ENCODE data around the gene SCGB1D2. TPM values are rescaled to one million over a fixed set of nuclear protein-coding genes. Genes with fewer than 3 reads are reported as not detected.
"Not testable (repeated sequence)": the region's sequence is repeated elsewhere in the genome, so short reads cannot be mapped to it uniquely, and the experiment has no call there.

SCGB1D2 gene
- total RNA-seq, 2 experiments from 2014 or later: not detected

- Histone ChIP-seq H3K9me3 (ENCODE audit: low read length) (no peaks in the 10 kb centered on the region), H2AFZ (ENCODE audit: low read length) (no peak overlapping the region), H3K4me2 (ENCODE audit: low read length) (no peak overlapping the region), H4K20me1 (ENCODE audit: insufficient read depth, low read length) (no peaks in the 10 kb centered on the region), H3K4me3 (ENCODE audit: low read depth, low read length, poor library complexity, severe bottlenecking) (no peak overlapping the region), H3K27ac (ENCODE audit: low read depth, low read length, poor library complexity, severe bottlenecking) (no peak overlapping the region), H3K79me2 (ENCODE audit: insufficient read depth, low read depth, low read length) (no peaks in the 10 kb centered on the region), H3K9me2 (ENCODE audit: insufficient read depth, low read length) (no peaks in the 10 kb centered on the region), H3K36me3 (ENCODE audit: insufficient read depth, low read length) (no peaks in the 10 kb centered on the region), H3K4me1 (ENCODE audit: insufficient read depth, low read length, poor library complexity, severe bottlenecking) (peaks cover 35% of the 10 kb centered on the region)
- intact Hi-C loops (cut with micrococcal nuclease; ENCODE audit: unreplicated experiment): no loop called here
- DNase-seq (ENCODE audit: low spot score): no peak
- ChIA-PET POLR2A (no interaction called here), CTCF (ENCODE audit: unreplicated experiment) (no interaction called here)
- no TSS peak for BruUV-seq (replicated peaks)
- TF ChIP-seq EZH2phosphoT487 (IDR thresholded peaks at IDR 0.05; ENCODE audit: borderline replicate concordance, low read depth, low read length): no peak
- TF ChIP-seq CTCF (conservative IDR thresholded peaks at IDR 0.05; ENCODE audit: low read length): no peak
These were observed 39.1 kb upstream of the SCGB1D2 start for GRCh38 chr11:62202910-62203309.

- Histone ChIP-seq H3K4me1 (ENCODE audit: insufficient read depth, low read length, poor library complexity, severe bottlenecking) (peaks cover 42% of the 10 kb centered on the region), H2AFZ (ENCODE audit: low read length) (no peak overlapping the region), H3K36me3 (ENCODE audit: insufficient read depth, low read length) (no peaks in the 10 kb centered on the region), H4K20me1 (ENCODE audit: insufficient read depth, low read length) (no peaks in the 10 kb centered on the region), H3K9me2 (ENCODE audit: insufficient read depth, low read length) (no peaks in the 10 kb centered on the region), H3K9me3 (ENCODE audit: low read length) (no peaks in the 10 kb centered on the region), H3K27ac (ENCODE audit: low read depth, low read length, poor library complexity, severe bottlenecking) (no peak overlapping the region), H3K79me2 (ENCODE audit: insufficient read depth, low read depth, low read length) (no peaks in the 10 kb centered on the region), H3K4me2 (ENCODE audit: low read length) (no peak overlapping the region), H3K4me3 (ENCODE audit: low read depth, low read length, poor library complexity, severe bottlenecking) (no peak overlapping the region)
- CTCF ChIA-PET (ENCODE audit: unreplicated experiment): no interaction called here
- no peak for DNase-seq (ENCODE audit: low spot score)
- POLR2A ChIA-PET: interaction anchor here (0.6 to 1.1 kb wide), 2 partner anchors 14 to 138 kb away, joined by 3 to 4 read pairs; no protein-coding TSS in a partner anchor
- intact Hi-C loops (cut with micrococcal nuclease; ENCODE audit: unreplicated experiment): no loop called here
- TF ChIP-seq EZH2phosphoT487 (IDR thresholded peaks at IDR 0.05; ENCODE audit: borderline replicate concordance, low read depth, low read length) (no peak), CTCF (conservative IDR thresholded peaks at IDR 0.05; ENCODE audit: low read length) (no peak)
- BruUV-seq (replicated peaks): no TSS peak
These were observed 37.6 kb upstream of the SCGB1D2 start for GRCh38 chr11:62204430-62204829.

GRCh38 chr11:62205441-62205840 is 36.6 kb upstream of the SCGB1D2 start:
- DNase-seq (ENCODE audit: low spot score): no peak
- H2AFZ ChIP-seq (ENCODE audit: low read length): peak overlapping the region; percentile 4; the same call in 1 of the 2 replicates
- no TSS peak for BruUV-seq (replicated peaks)
- CTCF ChIA-PET (ENCODE audit: unreplicated experiment): no interaction called here
- no peaks in the 10 kb centered on the region for H4K20me1 ChIP-seq (ENCODE audit: insufficient read depth, low read length)
- no peaks in the 10 kb centered on the region for H3K9me3 ChIP-seq (ENCODE audit: low read length)
- no peaks in the 10 kb centered on the region for H3K9me2 ChIP-seq (ENCODE audit: insufficient read depth, low read length)
- H3K4me1 ChIP-seq (ENCODE audit: insufficient read depth, low read length, poor library complexity, severe bottlenecking): peaks cover 42% of the 10 kb centered on the region
- no peaks in the 10 kb centered on the region for H3K36me3 ChIP-seq (ENCODE audit: insufficient read depth, low read length)
- peak overlapping the region; percentile 83 for H3K27ac ChIP-seq (ENCODE audit: low read depth, low read length, poor library complexity, severe bottlenecking)
- H3K4me3 ChIP-seq (ENCODE audit: low read depth, low read length, poor library complexity, severe bottlenecking): no peak overlapping the region
- no peak for TF ChIP-seq CTCF (conservative IDR thresholded peaks at IDR 0.05; ENCODE audit: low read length)
- TF ChIP-seq EZH2phosphoT487 (IDR thresholded peaks at IDR 0.05; ENCODE audit: borderline replicate concordance, low read depth, low read length): no peak
- H3K79me2 ChIP-seq (ENCODE audit: insufficient read depth, low read depth, low read length): no peaks in the 10 kb centered on the region
- intact Hi-C loops (cut with micrococcal nuclease; ENCODE audit: unreplicated experiment): no loop called here
- peak overlapping the region; percentile 53 for H3K4me2 ChIP-seq (ENCODE audit: low read length)
- POLR2A ChIA-PET: no interaction called here

- POLR2A ChIA-PET; H3K79me2 ChIP-seq (ENCODE audit: insufficient read depth, low read depth, low read length); H3K4me3 ChIP-seq (ENCODE audit: low read depth, low read length, poor library complexity, severe bottlenecking); CTCF ChIA-PET (ENCODE audit: unreplicated experiment); H3K36me3 ChIP-seq (ENCODE audit: insufficient read depth, low read length); BruUV-seq (replicated peaks); H3K9me2 ChIP-seq (ENCODE audit: insufficient read depth, low read length); H3K9me3 ChIP-seq (ENCODE audit: low read length); H4K20me1 ChIP-seq (ENCODE audit: insufficient read depth, low read length): not testable (repeated sequence)
- Histone ChIP-seq H3K4me2 (ENCODE audit: low read length) (peak overlapping the region; percentile 53), H3K4me1 (ENCODE audit: insufficient read depth, low read length, poor library complexity, severe bottlenecking) (peaks cover 42% of the 10 kb centered on the region), H2AFZ (ENCODE audit: low read length) (peak overlapping the region; percentile 4; the same call in 1 of the 2 replicates), H3K27ac (ENCODE audit: low read depth, low read length, poor library complexity, severe bottlenecking) (peak overlapping the region; percentile 83)
- intact Hi-C loops (cut with micrococcal nuclease; ENCODE audit: unreplicated experiment): loop anchor here (2.0 kb wide), 1 partner anchor 36 kb away; no protein-coding TSS in a partner anchor
- peak; percentile 77 for DNase-seq (ENCODE audit: low spot score)
These were observed 35.6 kb upstream of the SCGB1D2 start for GRCh38 chr11:62206276-62207066.
